ENCODE data around the gene NHERF2.

Gene NHERF2

DNA sequence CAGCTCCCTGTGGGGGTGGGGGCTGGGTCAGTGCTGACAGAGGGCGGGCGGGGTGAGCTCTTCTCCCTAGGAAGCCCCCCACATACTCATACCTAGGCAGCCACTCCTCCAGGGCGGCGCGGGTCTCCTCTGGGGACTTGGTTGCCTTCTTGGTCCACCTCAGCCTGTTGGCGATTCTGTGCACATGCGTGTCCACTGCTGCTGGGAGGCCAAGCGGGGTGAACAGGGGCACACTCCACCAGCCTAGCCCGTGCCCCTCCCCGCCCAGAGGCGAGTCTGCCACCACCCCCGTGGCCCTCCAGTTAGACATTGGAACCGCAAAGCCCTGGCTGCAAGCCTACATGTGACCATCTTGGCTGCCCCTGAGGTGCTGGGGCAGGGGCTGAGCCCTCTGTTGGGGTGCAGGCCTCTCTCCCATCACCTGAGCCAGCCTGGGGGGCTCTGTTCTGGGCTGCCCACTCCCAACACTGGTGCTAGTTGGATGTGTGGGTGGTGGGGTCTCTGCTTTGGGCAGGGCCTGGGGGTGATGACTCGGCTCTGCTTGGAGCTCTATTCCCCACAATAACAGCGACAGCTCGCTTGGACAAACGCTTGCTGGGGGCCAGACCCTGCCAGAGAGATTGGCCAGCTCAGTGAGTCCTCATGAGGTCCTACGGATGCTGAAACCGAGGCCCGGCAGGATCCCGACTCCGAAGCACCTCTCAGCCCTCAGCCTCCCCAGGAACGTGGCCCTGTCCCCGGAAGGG is 13.5 kb downstream of the NHERF2 start:
- DNase-seq (ENCODE audit: low read depth in 2 of 2) = no peak

GRCh38 chr16:2040787-2041522 is 14.3 kb downstream of the NHERF2 start:
- DNase-seq (ENCODE audit: low read depth in 2 of 2) = no peak

DNA sequence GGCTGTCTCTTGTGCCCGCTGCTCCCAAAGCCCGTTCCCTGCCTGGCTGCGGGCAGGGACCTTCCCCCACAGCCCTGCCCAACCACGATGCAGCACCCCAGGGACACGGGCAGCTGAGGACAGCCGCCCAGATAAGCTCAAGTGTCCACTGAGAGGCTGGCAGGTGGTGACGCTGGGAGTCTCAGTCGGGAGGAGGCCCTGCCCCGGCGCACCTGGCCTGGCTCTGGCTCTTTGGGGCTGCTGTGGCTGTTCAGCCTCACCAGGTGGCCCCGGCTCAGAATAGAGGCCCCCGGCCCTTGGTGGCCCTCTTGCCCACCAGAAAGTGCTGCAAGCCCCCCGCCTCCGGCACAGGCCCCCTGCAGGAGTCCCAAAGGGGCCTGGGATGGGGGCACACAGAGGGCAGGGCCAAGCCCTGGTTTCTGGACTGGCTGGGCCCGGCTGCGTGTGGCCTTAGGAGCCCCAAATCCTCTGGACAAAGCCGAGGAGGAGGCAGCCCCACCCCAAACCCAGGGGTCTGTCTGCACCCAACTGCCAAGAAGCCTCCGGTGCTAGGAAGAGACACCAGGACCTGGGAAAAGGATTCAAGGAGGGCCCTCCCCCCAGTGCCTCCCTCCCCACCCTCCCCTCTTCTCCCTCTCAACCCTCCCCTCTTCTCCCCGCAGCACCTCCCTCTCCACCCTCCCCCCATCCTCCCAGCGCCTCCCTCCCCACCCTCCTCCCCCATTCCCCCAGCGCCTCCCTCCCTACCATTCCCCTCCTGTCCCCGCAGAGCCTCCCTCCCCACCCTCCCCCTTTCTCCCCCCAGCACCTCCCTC is 15.7 kb downstream of the NHERF2 start:
- DNase-seq (ENCODE audit: low read depth in 2 of 2) = no peak

DNA sequence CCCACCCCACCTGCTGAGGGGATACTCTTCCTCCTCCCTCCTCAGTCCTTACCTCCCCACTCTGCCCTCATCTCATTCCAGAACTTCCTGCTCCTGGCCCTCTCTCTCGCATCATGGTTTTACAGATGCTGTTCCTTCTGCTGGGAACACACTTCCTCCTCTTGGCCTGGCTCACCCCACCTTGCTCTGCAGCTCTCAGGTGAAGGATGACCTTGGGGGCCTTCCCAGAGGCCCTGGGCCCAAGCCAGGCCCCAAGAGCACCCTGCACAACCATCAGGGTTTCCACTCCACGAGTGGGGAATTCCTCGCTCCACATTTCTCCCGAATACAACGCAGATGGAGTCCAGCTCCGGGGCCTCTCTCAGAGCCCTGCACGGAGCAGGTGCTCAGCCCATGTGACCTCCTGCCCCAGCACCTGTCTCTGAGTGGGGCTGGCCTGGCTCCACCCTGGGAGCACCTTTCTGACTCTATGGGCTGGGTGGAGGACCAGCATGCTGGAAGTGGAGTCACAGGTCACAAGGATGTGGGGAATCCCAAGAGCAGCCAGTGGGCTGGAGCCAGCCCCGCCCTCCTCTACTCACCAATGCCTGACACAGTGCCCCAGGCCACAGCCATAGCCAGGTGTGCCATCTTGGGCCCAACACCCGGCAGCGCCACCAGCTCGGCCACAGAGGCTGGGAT is 16.4 kb downstream of the NHERF2 start:
- no peak for DNase-seq (ENCODE audit: low read depth in 2 of 2)

GRCh38 chr16:2043667-2044451 is 17.2 kb downstream of the NHERF2 start:
- no peak for DNase-seq (ENCODE audit: low read depth in 2 of 2)

GRCh38 chr16:2044541-2044940 is 17.8 kb downstream of the NHERF2 start:
- no peak for DNase-seq (ENCODE audit: low read depth in 2 of 2)

- no peak for DNase-seq (ENCODE audit: low read depth in 2 of 2)
Measured at GRCh38 chr16:2045965-2046892, 19.5 kb downstream of the NHERF2 start.

DNA sequence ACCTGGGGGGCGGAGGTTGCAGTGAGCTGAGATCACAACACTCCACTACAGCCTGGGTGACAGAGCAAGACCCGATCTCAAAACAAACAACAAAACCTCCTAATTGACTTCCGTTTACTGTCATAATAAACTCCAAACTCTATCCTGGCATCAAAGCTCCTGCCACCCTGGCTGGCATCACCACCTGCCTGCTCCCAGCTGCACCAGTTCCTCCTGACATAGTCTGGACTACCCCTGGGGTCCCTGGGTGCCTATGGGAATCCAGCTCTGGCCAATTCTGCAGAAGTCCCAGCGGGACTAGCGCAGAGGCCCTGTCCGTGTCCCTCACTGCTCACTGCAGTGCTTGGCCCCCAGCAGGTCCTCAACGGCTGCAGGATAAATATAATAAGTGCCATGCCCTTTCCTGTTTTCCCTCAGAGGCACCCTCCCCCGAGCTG is 20.2 kb downstream of the NHERF2 start:
- DNase-seq (ENCODE audit: low read depth in 2 of 2) = no peak

GRCh38 chr16:2047330-2048115 is 20.8 kb downstream of the NHERF2 start, which contains the start of the genes NTHL1 and TSC2:
NTHL1 (minus strand) TSS chr16:2047834; CDS start chr16:2047823, 11 bp downstream.
TSC2 (plus strand) TSS chr16:2047985; CDS start chr16:2048616, 631 bp downstream.
- DNase-seq (ENCODE audit: low read depth in 2 of 2) = peak; percentile 82 to 88

DNA sequence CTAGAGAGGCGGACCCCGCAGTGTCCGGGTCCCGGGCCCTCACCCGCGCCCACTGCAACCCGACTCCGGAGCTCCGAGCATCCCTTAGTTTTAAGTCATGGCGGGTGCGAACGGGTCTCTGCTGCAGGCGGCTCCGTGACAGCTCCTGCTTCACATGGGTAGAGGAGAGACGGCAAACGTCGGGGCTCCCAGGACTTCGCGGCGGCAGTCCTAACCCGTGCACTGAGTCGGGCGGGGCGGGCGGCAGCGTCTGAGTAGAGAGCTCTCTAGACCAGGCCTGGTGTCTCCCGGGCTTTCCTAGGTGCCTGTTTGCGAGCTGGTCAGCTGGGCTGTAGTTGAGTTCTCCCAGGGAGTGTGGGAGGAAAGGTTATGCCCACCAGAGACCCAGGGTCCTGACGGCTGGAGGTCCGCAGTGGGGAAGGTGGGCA is 21.4 kb downstream of the NHERF2 start:
- DNase-seq (ENCODE audit: low read depth in 2 of 2) = no peak

GRCh38 chr16:2053211-2053610 is 26.5 kb downstream of the NHERF2 start:
- DNase-seq (ENCODE audit: low read depth in 2 of 2) = no peak

- no peak for DNase-seq (ENCODE audit: low read depth in 2 of 2)
Measured at GRCh38 chr16:2053897-2054296, 27.2 kb downstream of the NHERF2 start.

- no peak for DNase-seq (ENCODE audit: low read depth in 2 of 2)
Measured at GRCh38 chr16:2054543-2055245, 28.0 kb downstream of the NHERF2 start.

DNA sequence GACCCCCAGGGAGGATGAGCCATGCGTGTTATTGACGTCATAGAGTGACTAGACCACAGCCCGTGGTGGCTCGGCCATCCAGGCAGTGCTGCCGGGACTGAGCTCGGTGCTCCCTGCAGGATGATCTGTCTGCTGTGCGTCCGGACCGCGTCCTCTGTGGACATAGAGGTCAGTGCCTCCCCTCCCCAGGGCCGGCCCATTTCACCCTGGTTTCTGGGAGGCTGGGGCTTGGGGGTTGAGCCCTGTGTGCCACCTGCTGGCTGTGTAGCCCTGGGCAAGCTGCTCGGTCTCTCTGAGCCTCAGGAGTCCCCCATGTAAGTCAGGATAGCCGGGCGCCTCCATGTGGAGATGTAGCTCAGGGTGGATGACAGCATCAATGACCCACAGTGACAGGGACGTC is 29.4 kb downstream of the NHERF2 start:
- no peak for DNase-seq (ENCODE audit: low read depth in 2 of 2)

DNA sequence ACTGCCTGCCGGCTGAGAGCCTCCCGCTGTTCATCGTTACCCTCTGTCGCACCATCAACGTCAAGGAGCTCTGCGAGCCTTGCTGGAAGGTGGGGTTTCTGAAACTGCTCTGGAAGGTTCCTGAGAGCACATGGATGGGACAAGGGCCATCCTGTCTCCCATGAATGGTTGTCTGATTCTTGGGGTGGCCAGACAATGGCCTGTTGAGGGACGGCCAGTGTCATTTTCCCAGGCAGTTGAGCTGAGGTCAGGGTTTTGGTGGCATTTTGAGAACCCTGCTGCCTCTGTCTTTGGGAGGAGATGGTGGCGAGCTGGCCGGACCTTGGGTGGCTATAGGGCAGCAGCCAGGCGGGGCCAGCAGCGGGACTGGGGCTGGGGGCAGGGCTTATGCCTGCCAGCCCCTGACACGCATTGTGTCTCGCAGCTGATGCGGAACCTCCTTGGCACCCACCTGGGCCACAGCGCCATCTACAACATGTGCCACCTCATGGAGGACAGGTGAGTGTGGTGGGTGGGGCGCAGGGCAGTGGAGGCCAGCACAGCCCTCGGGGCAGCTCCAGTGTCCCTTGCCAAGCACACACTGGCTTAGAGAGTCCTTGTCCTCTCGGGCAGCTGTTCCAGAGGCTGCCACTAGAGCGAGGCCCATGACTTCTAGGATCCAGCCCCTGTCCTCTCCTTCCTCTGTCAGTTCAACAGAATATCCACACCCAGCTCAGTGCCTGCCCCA is 30.1 kb downstream of the NHERF2 start:
- no peak for DNase-seq (ENCODE audit: low read depth in 2 of 2)

- DNase-seq (ENCODE audit: low read depth in 2 of 2) = no peak
Measured at GRCh38 chr16:2057438-2057837, 30.7 kb downstream of the NHERF2 start.

GRCh38 chr16:2058420-2058819 is 31.7 kb downstream of the NHERF2 start:
- no peak for DNase-seq (ENCODE audit: low read depth in 2 of 2)

GRCh38 chr16:2058872-2059271 is 32.2 kb downstream of the NHERF2 start:
- DNase-seq (ENCODE audit: low read depth in 2 of 2) = no peak

Measured in stimulated activated CD8-positive, alpha-beta memory T cell treated with anti-CD3 and anti-CD28 coated beads, Interleukin-2, amount 100 ng/mL, for 1 hour (primary cell).